GM12892 (cell line): ENCODE measurements around the gene PDZD2.

ENCODE experiments used
- POLR2A ChIP-seq: IDR thresholded peaks from 2 replicates; pipeline ENCODE4 v1.6.1; 2011; ENCODE audit warnings: low read depth, low read length, control low read depth
- POLR2AphosphoS5 ChIP-seq: IDR thresholded peaks from 2 replicates; pipeline ENCODE4 v1.6.1; 2011; ENCODE audit warnings: low read depth, low read length, control low read depth

GRCh38 chr5:32074401-32074800 lies 435.5 kb downstream of the PDZD2 start:
- no peak for TF ChIP-seq POLR2AphosphoS5
- no peak for TF ChIP-seq POLR2A
